ENCODE results near the gene TBC1D16.
A peak's percentile ranks its signal among the peaks of the same experiment; 100 is the strongest.

TBC1D16 gene

GRCh38 chr17:79890706-79891105, 145.0 kb downstream of the TBC1D16 start:
- peak; percentile 63 for DNase-seq (ENCODE audit: low spot score)

- no peak for DNase-seq (ENCODE audit: low spot score)
These were observed 146.6 kb downstream of the TBC1D16 start for GRCh38 chr17:79888811-79889634.

GRCh38 chr17:79888009-79888540, 147.6 kb downstream of the TBC1D16 start:
- DNase-seq (ENCODE audit: low spot score): no peak

- DNase-seq (ENCODE audit: low spot score): no peak
These were observed 148.2 kb downstream of the TBC1D16 start for GRCh38 chr17:79887451-79887991.

GRCh38 chr17:79883202-79883601, 152.5 kb downstream of the TBC1D16 start:
- no peak for DNase-seq (ENCODE audit: low spot score)
